ENCODE measurements around the gene PLCL1. TPM values are rescaled to one million over a fixed set of nuclear protein-coding genes. Genes with fewer than 3 reads are reported as not detected.

The PLCL1 gene
- total RNA-seq, 2 donors from 2014 or later, result 0.04 to 0.11 TPM

- no peak for TF ChIP-seq CTCF (conservative IDR thresholded peaks at IDR 0.05)
- Histone ChIP-seq H3K9ac (ENCODE audit: extremely low read depth, low read length, poor library complexity, severe bottlenecking) (no peak overlapping the region), H3K27ac (ENCODE audit: low read depth, low read length) (no peak overlapping the region), H3K4me1 (ENCODE audit: control insufficient read depth, insufficient read depth, low read length) (no peaks in the 10 kb centered on the region), H3K27me3 (ENCODE audit: control insufficient read depth, insufficient read depth, low read length, poor library complexity, severe bottlenecking) (peaks cover 9% of the 10 kb centered on the region), H3K36me3 (ENCODE audit: control insufficient read depth, insufficient read depth, low read length) (no peaks in the 10 kb centered on the region), H3K9me3 (ENCODE audit: control insufficient read depth, low read length) (no peaks in the 10 kb centered on the region), H3K4me3 (ENCODE audit: low read length) (no peak overlapping the region)
- peaks cover 2% of the 10 kb centered on the region for H3K4me1 Mint-ChIP-seq
- 90 to 100% methylated on average over 2 to 3 of the region's 3 CpGs for WGBS, 2 experiments (ENCODE audit: insufficient coverage in 1 of 2, insufficient read length in 1 of 2)
- DNase-seq, result no peak
- H3K27me3 Mint-ChIP-seq (ENCODE audit: insufficient read depth), result no peaks in the 10 kb centered on the region
- H3K27ac Mint-ChIP-seq, result no peak overlapping the region
- no peak overlapping the region for H3K4me3 Mint-ChIP-seq
- H3K36me3 Mint-ChIP-seq (ENCODE audit: low read depth), result no peaks in the 10 kb centered on the region
- peaks cover 3% of the 10 kb centered on the region for H3K9me3 Mint-ChIP-seq
These were observed 154.3 kb downstream of the PLCL1 start for GRCh38 chr2:197958592-197959150.

- 91% methylated on average over 1 of the region's 1 CpG; no CpG with 5 or more reads in 1 of the 2 experiments for WGBS, 2 experiments (ENCODE audit: insufficient coverage in 1 of 2, insufficient read length in 1 of 2)
- H3K4me1 ChIP-seq (ENCODE audit: control insufficient read depth, insufficient read depth, low read length), result no peaks in the 10 kb centered on the region
- H3K36me3 ChIP-seq (ENCODE audit: control insufficient read depth, insufficient read depth, low read length), result no peaks in the 10 kb centered on the region
- no peak overlapping the region for H3K9ac ChIP-seq (ENCODE audit: extremely low read depth, low read length, poor library complexity, severe bottlenecking)
- Mint-ChIP-seq H3K4me1 (peaks cover 2% of the 10 kb centered on the region), H3K4me3 (no peak overlapping the region), H3K9me3 (peaks cover 3% of the 10 kb centered on the region), H3K27ac (no peak overlapping the region), H3K36me3 (ENCODE audit: low read depth) (no peaks in the 10 kb centered on the region), H3K27me3 (ENCODE audit: insufficient read depth) (no peaks in the 10 kb centered on the region)
- no peak overlapping the region for H3K4me3 ChIP-seq (ENCODE audit: low read length)
- H3K9me3 ChIP-seq (ENCODE audit: control insufficient read depth, low read length), result peaks cover 5% of the 10 kb centered on the region
- H3K27me3 ChIP-seq (ENCODE audit: control insufficient read depth, insufficient read depth, low read length, poor library complexity, severe bottlenecking), result peaks cover 6% of the 10 kb centered on the region
- H3K27ac ChIP-seq (ENCODE audit: low read depth, low read length), result no peak overlapping the region
- no peak for TF ChIP-seq CTCF (conservative IDR thresholded peaks at IDR 0.05)
- DNase-seq, result no peak
These were observed 155.0 kb downstream of the PLCL1 start for GRCh38 chr2:197959383-197959782.

- Histone ChIP-seq H3K27ac (ENCODE audit: low read depth, low read length) (no peak overlapping the region), H3K9me3 (ENCODE audit: control insufficient read depth, low read length) (peaks cover 8% of the 10 kb centered on the region), H3K4me1 (ENCODE audit: control insufficient read depth, insufficient read depth, low read length) (no peaks in the 10 kb centered on the region), H3K4me3 (ENCODE audit: low read length) (no peak overlapping the region), H3K27me3 (ENCODE audit: control insufficient read depth, insufficient read depth, low read length, poor library complexity, severe bottlenecking) (no peaks in the 10 kb centered on the region), H3K36me3 (ENCODE audit: control insufficient read depth, insufficient read depth, low read length) (no peaks in the 10 kb centered on the region), H3K9ac (ENCODE audit: extremely low read depth, low read length, poor library complexity, severe bottlenecking) (no peak overlapping the region)
- no peak for TF ChIP-seq CTCF (conservative IDR thresholded peaks at IDR 0.05)
- peaks cover 9% of the 10 kb centered on the region for H3K9me3 Mint-ChIP-seq
- H3K4me3 Mint-ChIP-seq, result no peak overlapping the region
- WGBS, 2 experiments (ENCODE audit: insufficient coverage in 1 of 2, insufficient read length in 1 of 2), result 97% methylated on average over 2 of the region's 2 CpGs; no CpG with 5 or more reads in 1 of the 2 experiments
- no peak for DNase-seq
- no peaks in the 10 kb centered on the region for H3K27me3 Mint-ChIP-seq (ENCODE audit: insufficient read depth)
- H3K4me1 Mint-ChIP-seq, result peaks cover 2% of the 10 kb centered on the region
- no peaks in the 10 kb centered on the region for H3K36me3 Mint-ChIP-seq (ENCODE audit: low read depth)
- H3K27ac Mint-ChIP-seq, result no peak overlapping the region
These were observed 156.4 kb downstream of the PLCL1 start for GRCh38 chr2:197960786-197961185.

Data from endodermal cell (in vitro differentiated cells).